B cell (primary cell): Measurements from ENCODE around the gene RTBDN. TPM values are rescaled to one million over a fixed set of nuclear protein-coding genes. Genes with fewer than 3 reads are reported as not detected.

Experiments used
- ATAC-seq: fragments of 200-7000 bp; cut with Tn5 transposase; one replicate; pipeline ENCODE4 v1.10.0; 2021; ENCODE audit warnings: low read depth, mild to moderate bottlenecking, moderate number of reproducible peaks, moderate library complexity
- CTCF ChIA-PET: fragments of 350-600 bp; sonication (Branson Sonifier 250); formaldehyde crosslinking; loops from one replicate; lab custom pipeline; 2021; ENCODE audit warnings: antibody characterized with exemption, inconsistent platforms; lab: Charles Lee
- POLR2A ChIA-PET: fragments of 350-600 bp; sonication (Branson Sonifier 250); formaldehyde crosslinking; loops from one replicate; lab custom pipeline; 2021; ENCODE audit warnings: antibody characterized with exemption; lab: Charles Lee
- DNase-seq: peaks from one replicate; pipeline ENCODE4 v3.0.0; 2013
- H2AFZ ChIP-seq: 2 replicates; pipeline ENCODE4 v1.6.1; 2012; ENCODE audit warnings: mild to moderate bottlenecking, low read depth, low read length; ENCODE audit not compliant: insufficient read depth, poor library complexity, severe bottlenecking
- H3K27ac ChIP-seq, 2 donors: 1 replicate in 1 of 2; 2 replicates in 1 of 2; pipeline ENCODE4 v1.5.1; 2012 to 2013; ENCODE audit warnings: low read length in 2 of 2, mild to moderate bottlenecking in 2 of 2, moderate library complexity in 1 of 2
- H3K27me3 ChIP-seq, 4 experiments: fragments of 200-600 bp in 1 of 4; sonication (generic) in 1 of 4; replicated peaks in 1 of 4; 1 replicate in 2 of 4; 2 replicates in 2 of 4; pipeline versions ENCODE4 v1.6.1 to v1.7.0; 2013 to 2016; ENCODE audit warnings: low read length in 3 of 4, mild to moderate bottlenecking in 2 of 4, mixed read lengths in 1 of 4, moderate library complexity in 1 of 4; ENCODE audit not compliant: insufficient read depth in 4 of 4, control insufficient read depth in 3 of 4; ENCODE audit errors: control extremely low read depth in 1 of 4
- H3K36me3 ChIP-seq, 2 experiments: replicated peaks in 1 of 2; 1 replicate in 1 of 2; 2 replicates in 1 of 2; pipeline versions ENCODE4 v1.6.1 to v1.7.1; 2013; ENCODE audit warnings: low read length in 1 of 2; ENCODE audit not compliant: insufficient read depth in 2 of 2, control insufficient read depth in 1 of 2; ENCODE audit errors: control extremely low read depth in 1 of 2, extremely low read depth in 1 of 2
- H3K4me1 ChIP-seq, 2 donors: fragments of 200-600 bp in 1 of 2; sonication (generic) in 1 of 2; 1 replicate in 1 of 2; 2 replicates in 1 of 2; pipeline versions ENCODE4 v1.5.1 to v1.6.1; 2013 to 2017; ENCODE audit warnings: low read length in 2 of 2; ENCODE audit not compliant: control insufficient read depth in 2 of 2, insufficient read depth in 2 of 2
- H3K4me2 ChIP-seq: replicated peaks from 2 replicates; pipeline ENCODE3; 2012; ENCODE audit warnings: mild to moderate bottlenecking, low read depth, low read length; ENCODE audit not compliant: poor library complexity, severe bottlenecking
- H3K4me3 ChIP-seq, 5 experiments: fragments of 200-600 bp in 1 of 5; sonication (generic) in 1 of 5; 1 replicate in 3 of 5; 2 replicates in 2 of 5; pipeline versions ENCODE4 v1.5.1 to v1.7.0; 2011 to 2016; ENCODE audit warnings: low read length in 4 of 5, mild to moderate bottlenecking in 4 of 5, low read depth in 2 of 5, control low read depth in 1 of 5, moderate library complexity in 1 of 5; ENCODE audit not compliant: insufficient read depth in 1 of 5; ENCODE audit errors: control extremely low read depth in 1 of 5, extremely low read depth in 1 of 5
- H3K79me2 ChIP-seq: fragments of 200-600 bp; sonication (generic); one replicate; pipeline ENCODE4 v1.6.0; 2016; ENCODE audit warnings: low read length; ENCODE audit not compliant: control insufficient read depth, insufficient read depth
- H3K9ac ChIP-seq: fragments of 200-600 bp; sonication (generic); 2 replicates; pipeline ENCODE4 v1.6.1; 2017; ENCODE audit warnings: mild to moderate bottlenecking, low read length, moderate library complexity
- H3K9me3 ChIP-seq, 3 donors: one replicate each; pipeline versions ENCODE4 v1.6.1 to v1.7.1; 2013; ENCODE audit warnings: low read length in 2 of 3; ENCODE audit not compliant: control insufficient read depth in 2 of 3, insufficient read depth in 1 of 3; ENCODE audit errors: control extremely low read depth in 1 of 3
- H4K20me1 ChIP-seq: 2 replicates; pipeline ENCODE4 v1.6.0; 2012; ENCODE audit warnings: mild to moderate bottlenecking, low read length; ENCODE audit not compliant: insufficient read depth, control insufficient read depth, poor library complexity, severe bottlenecking
- H3K27ac Mint-ChIP-seq: one replicate; pipeline ENCODE4 v1.8.0; 2021; ENCODE audit warnings: mixed read lengths
- H3K27me3 Mint-ChIP-seq: one replicate; pipeline ENCODE4 v1.8.0; 2021; ENCODE audit warnings: mixed read lengths
- H3K4me1 Mint-ChIP-seq: one replicate; pipeline ENCODE4 v1.8.0; 2021; ENCODE audit warnings: mixed read lengths
- H3K4me3 Mint-ChIP-seq: one replicate; pipeline ENCODE4 v1.8.0; 2021; ENCODE audit warnings: mixed read lengths
- H3K9me3 Mint-ChIP-seq: one replicate; pipeline ENCODE4 v1.8.0; 2022; ENCODE audit warnings: mixed read lengths; ENCODE audit not compliant: insufficient read depth
- EZH2 ChIP-seq: IDR thresholded peaks from 2 replicates; pipeline ENCODE4 v1.6.1; 2012; ENCODE audit warnings: borderline replicate concordance, low read depth, mild to moderate bottlenecking, moderate library complexity, low read length; ENCODE audit not compliant: insufficient read depth, poor library complexity, severe bottlenecking
- WGBS: methylation state at CpG from one replicate; pipeline ENCODE4 v1.1.5; 2013; ENCODE audit warnings: missing lambda C conversion rate; ENCODE audit not compliant: insufficient coverage; 5-methylcytosine and 5-hydroxymethylcytosine counted together
- intact Hi-C: fragments of 100-400 bp; cut with micrococcal nuclease; formaldehyde crosslinking; loops from one replicate; pipeline ENCODE4 v1.10.0; 2022
- polyA plus RNA-seq: library from polyadenylated mRNA; depleted of rRNA; stranded (reverse); fragments of >200 nt; gene quantifications from 2 replicates; pipeline ENCODE4 v1.2.3, GENCODE V29; 2012
- total RNA-seq, 2 donors: library from RNA; stranded (reverse); fragments of 120-200 nt in 1 of 2; gene quantifications; 1 replicate in 1 of 2; 2 replicates in 1 of 2; pipeline versions ENCODE4 v1.2.3 to v1.2.4, GENCODE V29; 2013 to 2022
- TF ChIP-seq, protein P1 (sequence below): fragments of 200-600 bp; IDR thresholded peaks from one replicate; pipeline ENCODE4 v1.8.0; 2022; ENCODE audit warnings: antibody characterized with exemption, mild to moderate bottlenecking

Gene RTBDN
- total and polyA plus RNA-seq, 2 donors (not counting 1 experiment from before 2014, with no cell fraction given): not detected

DNA sequence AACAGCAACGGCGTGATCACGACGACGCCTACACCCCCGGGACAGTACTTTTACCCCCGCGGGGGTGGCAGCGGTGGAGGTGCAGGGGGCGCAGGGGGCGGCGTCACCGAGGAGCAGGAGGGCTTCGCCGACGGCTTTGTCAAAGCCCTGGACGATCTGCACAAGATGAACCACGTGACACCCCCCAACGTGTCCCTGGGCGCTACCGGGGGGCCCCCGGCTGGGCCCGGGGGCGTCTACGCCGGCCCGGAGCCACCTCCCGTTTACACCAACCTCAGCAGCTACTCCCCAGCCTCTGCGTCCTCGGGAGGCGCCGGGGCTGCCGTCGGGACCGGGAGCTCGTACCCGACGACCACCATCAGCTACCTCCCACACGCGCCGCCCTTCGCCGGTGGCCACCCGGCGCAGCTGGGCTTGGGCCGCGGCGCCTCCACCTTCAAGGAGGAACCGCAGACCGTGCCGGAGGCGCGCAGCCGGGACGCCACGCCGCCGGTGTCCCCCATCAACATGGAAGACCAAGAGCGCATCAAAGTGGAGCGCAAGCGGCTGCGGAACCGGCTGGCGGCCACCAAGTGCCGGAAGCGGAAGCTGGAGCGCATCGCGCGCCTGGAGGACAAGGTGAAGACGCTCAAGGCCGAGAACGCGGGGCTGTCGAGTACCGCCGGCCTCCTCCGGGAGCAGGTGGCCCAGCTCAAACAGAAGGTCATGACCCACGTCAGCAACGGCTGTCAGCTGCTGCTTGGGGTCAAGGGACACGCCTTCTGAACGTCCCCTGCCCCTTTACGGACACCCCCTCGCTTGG, 42.1 kb downstream of the RTBDN start:
- ChIA-PET POLR2A (interaction anchor here (0.7 to 6.8 kb wide), 17 partner anchors 8 to 375 kb away, joined by 3 to 233 read pairs (median 6); partner anchors contain the start of genes DHPS, GCDH, GET3 and HOOK2), CTCF (interaction anchor here (0.5 to 17.9 kb wide), 8 partner anchors 8 to 123 kb away, joined by 3 to 1147 read pairs (median 4); partner anchors contain the start of genes HOOK2 and RNASEH2A)
- intact Hi-C loops: loop anchor here (5.0 kb wide), 3 partner anchors 60 to 1045 kb away; partner anchors contain the start of genes TRIR, ZNF490 and ZNF791
- Histone ChIP-seq H2AFZ (no peak overlapping the region), H3K36me3 (peaks cover 0 to 4% of the 10 kb centered on the region in 2 experiments), H4K20me1 (peaks cover 19% of the 10 kb centered on the region), H3K9ac (peak overlapping the region; percentile 86), H3K27me3 (no peaks in the 10 kb centered on the region), H3K9me3 (no peaks in the 10 kb centered on the region), H3K79me2 (peaks cover 25% of the 10 kb centered on the region), H3K4me3 (peak overlapping the region; percentile 86 to 99 (median 97)), H3K4me2 (peak overlapping the region; percentile 91), H3K27ac (peak overlapping the region; percentile 95 to 97), H3K4me1 (peaks cover 41 to 57% of the 10 kb centered on the region in 2 donors)
- peak overlapping the region; percentile 97 for H3K4me3 Mint-ChIP-seq
- H3K9me3 Mint-ChIP-seq: no peaks in the 10 kb centered on the region
- no peaks in the 10 kb centered on the region for H3K27me3 Mint-ChIP-seq
- DNase-seq: peak; percentile 87
- WGBS: under 1% methylated on average over 84 of the region's 84 CpGs
- TF ChIP-seq, protein P1, sequence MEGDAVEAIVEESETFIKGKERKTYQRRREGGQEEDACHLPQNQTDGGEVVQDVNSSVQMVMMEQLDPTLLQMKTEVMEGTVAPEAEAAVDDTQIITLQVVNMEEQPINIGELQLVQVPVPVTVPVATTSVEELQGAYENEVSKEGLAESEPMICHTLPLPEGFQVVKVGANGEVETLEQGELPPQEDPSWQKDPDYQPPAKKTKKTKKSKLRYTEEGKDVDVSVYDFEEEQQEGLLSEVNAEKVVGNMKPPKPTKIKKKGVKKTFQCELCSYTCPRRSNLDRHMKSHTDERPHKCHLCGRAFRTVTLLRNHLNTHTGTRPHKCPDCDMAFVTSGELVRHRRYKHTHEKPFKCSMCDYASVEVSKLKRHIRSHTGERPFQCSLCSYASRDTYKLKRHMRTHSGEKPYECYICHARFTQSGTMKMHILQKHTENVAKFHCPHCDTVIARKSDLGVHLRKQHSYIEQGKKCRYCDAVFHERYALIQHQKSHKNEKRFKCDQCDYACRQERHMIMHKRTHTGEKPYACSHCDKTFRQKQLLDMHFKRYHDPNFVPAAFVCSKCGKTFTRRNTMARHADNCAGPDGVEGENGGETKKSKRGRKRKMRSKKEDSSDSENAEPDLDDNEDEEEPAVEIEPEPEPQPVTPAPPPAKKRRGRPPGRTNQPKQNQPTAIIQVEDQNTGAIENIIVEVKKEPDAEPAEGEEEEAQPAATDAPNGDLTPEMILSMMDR: no peak
- no peak for TF ChIP-seq EZH2
- peak overlapping the region; percentile 99 for H3K27ac Mint-ChIP-seq
- no peak for ATAC-seq
- peaks cover 46% of the 10 kb centered on the region for H3K4me1 Mint-ChIP-seq
